Osteoblast (primary cell): Measurements from ENCODE around the gene RNF113B. TPM values are rescaled to one million over a fixed set of nuclear protein-coding genes. Genes with fewer than 3 reads are reported as not detected.

Source experiments
- DNase-seq: peaks from one replicate; pipeline ENCODE4 v3.0.0; 2011; ENCODE audit warnings: low spot score, mixed read lengths; ENCODE audit not compliant: insufficient read length; ENCODE audit errors: missing footprints
- H2AFZ ChIP-seq: 2 replicates; pipeline ENCODE4 v1.6.0; 2011; ENCODE audit warnings: mild to moderate bottlenecking, low read length
- H3K27ac ChIP-seq: 2 replicates; pipeline ENCODE4 v1.5.1; 2011; ENCODE audit warnings: mild to moderate bottlenecking, low read depth, low read length, moderate library complexity
- H3K27me3 ChIP-seq: 2 replicates; pipeline ENCODE4 v1.6.0; 2012; ENCODE audit warnings: mild to moderate bottlenecking, control low read depth, inconsistent platforms, low read length, moderate library complexity; ENCODE audit not compliant: insufficient read depth
- H3K36me3 ChIP-seq: 2 replicates; pipeline ENCODE4 v1.5.1; 2011; ENCODE audit warnings: mild to moderate bottlenecking, low read length, control low read depth, moderate library complexity; ENCODE audit not compliant: insufficient read depth
- H3K4me1 ChIP-seq: 2 replicates; pipeline ENCODE4 v1.5.1; 2011; ENCODE audit warnings: mild to moderate bottlenecking, low read length, control low read depth, moderate library complexity; ENCODE audit not compliant: insufficient read depth
- H3K4me2 ChIP-seq: 2 replicates; pipeline ENCODE4 v1.6.0; 2011; ENCODE audit warnings: mild to moderate bottlenecking, low read length; ENCODE audit not compliant: insufficient read depth
- H3K4me3 ChIP-seq: fragments of 200-600 bp; sonication (generic); 3 replicates; pipeline ENCODE4 v1.5.1; 2012; ENCODE audit warnings: mild to moderate bottlenecking, low read length, inconsistent platforms; ENCODE audit not compliant: insufficient read depth
- H3K79me2 ChIP-seq: 2 replicates; pipeline ENCODE4 v1.6.0; 2012; ENCODE audit warnings: mild to moderate bottlenecking, low read length, control low read depth, inconsistent platforms; ENCODE audit not compliant: insufficient read depth
- H3K9me3 ChIP-seq: 2 replicates; pipeline ENCODE4 v1.5.1; 2011; ENCODE audit warnings: low read depth, low read length, control low read depth
- H4K20me1 ChIP-seq: 2 replicates; pipeline ENCODE4 v1.6.0; 2012; ENCODE audit warnings: mild to moderate bottlenecking, low read length, control low read depth; ENCODE audit not compliant: insufficient read depth
- CTCF ChIP-seq: IDR thresholded peaks from 2 replicates; pipeline ENCODE4 v1.5.1; 2011; ENCODE audit warnings: mild to moderate bottlenecking, low read depth, low read length, moderate library complexity; ENCODE audit errors: extremely low read depth
- total RNA-seq: library from RNA; depleted of rRNA; stranded (reverse); fragments of >200 nt; gene quantifications from 2 replicates; pipeline ENCODE4 v1.2.3, GENCODE V29; 2012

Gene RNF113B
- total RNA-seq, 1 donor = not detected

GRCh38 chr13:98223741-98224140 lies 46.7 kb upstream of the RNF113B start:
- Histone ChIP-seq H3K4me2 (no peak overlapping the region), H2AFZ (no peak overlapping the region), H3K9me3 (no peaks in the 10 kb centered on the region), H3K27me3 (no peaks in the 10 kb centered on the region), H3K27ac (no peak overlapping the region), H3K79me2 (peaks cover 64% of the 10 kb centered on the region), H4K20me1 (no peaks in the 10 kb centered on the region), H3K4me1 (peaks cover 30% of the 10 kb centered on the region), H3K4me3 (no peak overlapping the region), H3K36me3 (peaks cover 12% of the 10 kb centered on the region)
- DNase-seq = no peak
- no peak for TF ChIP-seq CTCF

- Histone ChIP-seq H2AFZ (no peak overlapping the region), H3K4me2 (no peak overlapping the region), H3K27ac (no peak overlapping the region), H3K4me1 (peaks cover 29% of the 10 kb centered on the region), H3K27me3 (no peaks in the 10 kb centered on the region), H4K20me1 (no peaks in the 10 kb centered on the region), H3K9me3 (no peaks in the 10 kb centered on the region), H3K36me3 (peaks cover 12% of the 10 kb centered on the region), H3K79me2 (peaks cover 69% of the 10 kb centered on the region), H3K4me3 (no peak overlapping the region)
- no peak for DNase-seq
- TF ChIP-seq CTCF = no peak
Measured at GRCh38 chr13:98222816-98223215, 45.7 kb upstream of the RNF113B start.

GRCh38 chr13:98222081-98222554 lies 45.0 kb upstream of the RNF113B start:
- Histone ChIP-seq H3K4me2 (no peak overlapping the region), H3K9me3 (no peaks in the 10 kb centered on the region), H3K4me3 (no peak overlapping the region), H3K79me2 (peaks cover 69% of the 10 kb centered on the region), H3K27me3 (no peaks in the 10 kb centered on the region), H2AFZ (no peak overlapping the region), H3K4me1 (peaks cover 31% of the 10 kb centered on the region), H3K27ac (no peak overlapping the region), H4K20me1 (no peaks in the 10 kb centered on the region), H3K36me3 (peaks cover 12% of the 10 kb centered on the region)
- no peak for DNase-seq
- no peak for TF ChIP-seq CTCF

GRCh38 chr13:98221234-98221633 lies 44.2 kb upstream of the RNF113B start:
- Histone ChIP-seq H3K4me2 (no peak overlapping the region), H2AFZ (no peak overlapping the region), H3K27me3 (no peaks in the 10 kb centered on the region), H4K20me1 (no peaks in the 10 kb centered on the region), H3K4me1 (peaks cover 36% of the 10 kb centered on the region), H3K27ac (no peak overlapping the region), H3K4me3 (no peak overlapping the region), H3K9me3 (no peaks in the 10 kb centered on the region), H3K36me3 (peaks cover 12% of the 10 kb centered on the region), H3K79me2 (peaks cover 62% of the 10 kb centered on the region)
- no peak for DNase-seq
- no peak for TF ChIP-seq CTCF
